H1 (cell line): ENCODE results near the gene SERTAD2.

ENCODE experiments used
- POLR2A ChIP-seq, 2 experiments: IDR thresholded peaks; 1 replicate in 1 of 2; 2 replicates in 1 of 2; pipeline ENCODE4 v1.6.1; 2011; ENCODE audit warnings: low read depth in 2 of 2, low read length in 2 of 2, mild to moderate bottlenecking in 2 of 2; ENCODE audit errors: control extremely low read depth in 1 of 2
- YY1 ChIP-seq: IDR thresholded peaks from 2 replicates; pipeline ENCODE4 v1.6.1; 2011; ENCODE audit warnings: low read depth, mild to moderate bottlenecking, low read length

DNA sequence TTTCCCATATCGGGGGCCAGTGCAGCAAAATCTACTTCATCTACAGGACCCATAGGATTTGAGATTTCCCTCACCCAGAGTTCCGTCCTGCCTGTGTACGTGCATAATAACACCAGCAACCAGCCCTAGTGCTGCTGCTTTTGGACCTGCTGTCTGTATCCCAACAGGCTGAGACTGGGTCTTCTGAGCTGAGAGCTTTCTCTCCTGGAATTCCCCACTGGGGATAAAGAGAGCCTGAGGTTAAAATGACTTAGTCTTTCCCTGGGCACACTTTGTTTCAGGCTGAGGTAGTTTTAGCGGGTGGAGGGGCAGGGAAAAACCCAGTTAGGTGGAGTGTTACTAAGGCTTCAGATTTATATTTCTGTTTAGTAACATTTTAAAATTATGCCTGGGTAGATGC is 62.5 kb downstream of the SERTAD2 start:
- no peak for TF ChIP-seq YY1
- TF ChIP-seq POLR2A (IDR thresholded peaks at IDR 0.05; ENCODE audit: control extremely low read depth in 1 of 2, low read depth in 2 of 2, low read length in 2 of 2) = no peak
